Testis (tissue), 3 donors: Measurements from ENCODE around the gene MYBPC2. TPM values are rescaled to one million over a fixed set of nuclear protein-coding genes. Genes with fewer than 3 reads are reported as not detected.

Experiments used
- DNase-seq: peaks from one replicate; pipeline ENCODE4 v3.0.0-alpha.2; 2019
- H3K27ac ChIP-seq, 2 donors: fragments of 200-600 bp; sonication (generic); one replicate each; pipeline ENCODE4 v1.5.1; 2019
- H3K27me3 ChIP-seq: fragments of 200-600 bp; sonication (generic); one replicate; pipeline ENCODE4 v1.5.1; 2019
- H3K36me3 ChIP-seq: fragments of 200-600 bp; sonication (generic); one replicate; pipeline ENCODE4 v1.5.1; 2017; ENCODE audit warnings: low read depth; ENCODE audit errors: missing control alignments
- H3K4me1 ChIP-seq: fragments of 200-600 bp; sonication (generic); one replicate; pipeline ENCODE4 v1.5.1; 2019
- H3K4me3 ChIP-seq, 2 donors: fragments of 200-600 bp; sonication (generic); one replicate each; pipeline ENCODE4 v1.5.1; 2017 to 2019
- H3K9me3 ChIP-seq: fragments of 200-600 bp; sonication (generic); one replicate; pipeline ENCODE4 v1.5.1; 2017
- POLR2A ChIP-seq: fragments of 450-650 bp; IDR thresholded peaks from one replicate; pipeline ENCODE4 v1.6.1; 2017; ENCODE audit warnings: antibody characterized with exemption, mild to moderate bottlenecking, moderate library complexity
- WGBS, 2 donors: methylation state at CpG; one replicate each; pipeline ENCODE4 v1.1.5; 2018; 5-methylcytosine and 5-hydroxymethylcytosine counted together
- intact Hi-C: fragments of 100-400 bp; cut with DNase I; formaldehyde crosslinking; loops from one replicate; pipeline ENCODE4 v1.15.1; 2023; ENCODE audit warnings: low total_unique reads
- polyA plus RNA-seq: library from polyadenylated mRNA; stranded (reverse); fragments of 350-450 nt; fragmentation: Illumina TruSeq; extraction: RNeasy Lipid Tissue Mini Kit (QIAGEN cat#74804); gene quantifications from one replicate; pipeline ENCODE4 v1.2.3, GENCODE V29; 2014; ENCODE audit warnings: low read depth, low replicate concordance; ENCODE audit not compliant: insufficient read depth
- total RNA-seq, 2 donors: library from RNA; depleted of rRNA; stranded (reverse); fragments of >200 nt; gene quantifications; one replicate each; pipeline ENCODE4 v1.2.3, GENCODE V29; 2016
- TF ChIP-seq, protein P1 (sequence below), 3 experiments: fragments of 450-650 bp in 2 of 3; fragments of 200-600 bp in 1 of 3; sonication (generic) in 1 of 3; IDR thresholded peaks; one replicate each; pipeline ENCODE4 v1.5.1; 2016 to 2019; ENCODE audit warnings: antibody characterized with exemption in 3 of 3, mild to moderate bottlenecking in 2 of 3, moderate library complexity in 1 of 3

MYBPC2 gene
- total and polyA plus RNA-seq, 3 donors from 2014 or later, result 0.31 to 3.2 (median 0.63) TPM

- no peaks in the 10 kb centered on the region for H3K27me3 ChIP-seq
- TF ChIP-seq, protein P1, sequence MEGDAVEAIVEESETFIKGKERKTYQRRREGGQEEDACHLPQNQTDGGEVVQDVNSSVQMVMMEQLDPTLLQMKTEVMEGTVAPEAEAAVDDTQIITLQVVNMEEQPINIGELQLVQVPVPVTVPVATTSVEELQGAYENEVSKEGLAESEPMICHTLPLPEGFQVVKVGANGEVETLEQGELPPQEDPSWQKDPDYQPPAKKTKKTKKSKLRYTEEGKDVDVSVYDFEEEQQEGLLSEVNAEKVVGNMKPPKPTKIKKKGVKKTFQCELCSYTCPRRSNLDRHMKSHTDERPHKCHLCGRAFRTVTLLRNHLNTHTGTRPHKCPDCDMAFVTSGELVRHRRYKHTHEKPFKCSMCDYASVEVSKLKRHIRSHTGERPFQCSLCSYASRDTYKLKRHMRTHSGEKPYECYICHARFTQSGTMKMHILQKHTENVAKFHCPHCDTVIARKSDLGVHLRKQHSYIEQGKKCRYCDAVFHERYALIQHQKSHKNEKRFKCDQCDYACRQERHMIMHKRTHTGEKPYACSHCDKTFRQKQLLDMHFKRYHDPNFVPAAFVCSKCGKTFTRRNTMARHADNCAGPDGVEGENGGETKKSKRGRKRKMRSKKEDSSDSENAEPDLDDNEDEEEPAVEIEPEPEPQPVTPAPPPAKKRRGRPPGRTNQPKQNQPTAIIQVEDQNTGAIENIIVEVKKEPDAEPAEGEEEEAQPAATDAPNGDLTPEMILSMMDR (IDR thresholded peaks at IDR 0.05), result no peak
- no peak for TF ChIP-seq POLR2A
- H3K4me3 ChIP-seq, result no peak overlapping the region
- no peak overlapping the region for H3K27ac ChIP-seq
- no peaks in the 10 kb centered on the region for H3K36me3 ChIP-seq
- no peaks in the 10 kb centered on the region for H3K9me3 ChIP-seq
- intact Hi-C loops, result no loop called here
- H3K4me1 ChIP-seq, result no peaks in the 10 kb centered on the region
- no peak for DNase-seq
- WGBS, 2 donors, result 63 to 90% methylated on average over 5 of the region's 5 CpGs
Observed at GRCh38 chr19:50392759-50393158, 39.9 kb upstream of the MYBPC2 start.

DNA sequence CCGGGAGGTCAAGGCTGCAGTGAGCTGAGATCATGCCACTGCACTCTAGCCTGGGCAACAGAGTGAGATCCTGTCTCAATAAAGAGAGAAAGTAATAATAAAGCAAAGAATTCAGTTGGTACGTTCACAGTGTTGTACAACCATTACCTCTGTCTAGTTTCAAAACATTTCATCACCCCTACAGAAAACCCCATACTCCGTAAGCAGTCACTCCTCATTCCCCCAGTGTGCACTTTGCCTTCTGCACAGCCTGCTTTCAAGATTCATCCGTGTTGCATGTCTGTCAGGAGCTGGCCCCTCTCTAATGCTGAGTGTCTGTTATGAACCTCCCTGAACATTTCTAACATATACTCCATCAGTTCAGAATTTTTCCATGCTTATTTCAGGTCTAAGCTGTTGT is 39.1 kb upstream of the MYBPC2 start:
- DNase-seq, result no peak
- intact Hi-C loops, result no loop called here
- no peak for TF ChIP-seq POLR2A
- TF ChIP-seq, protein P1 (IDR thresholded peaks at IDR 0.05), result no peak
- Histone ChIP-seq H3K36me3 (no peaks in the 10 kb centered on the region), H3K9me3 (no peaks in the 10 kb centered on the region), H3K4me1 (no peaks in the 10 kb centered on the region), H3K4me3 (no peak overlapping the region), H3K27me3 (no peaks in the 10 kb centered on the region), H3K27ac (no peak overlapping the region)
- WGBS, 2 donors, result 86 to 94% methylated on average over 4 of the region's 4 CpGs

GRCh38 chr19:50394017-50394416 is 38.7 kb upstream of the MYBPC2 start:
- no peaks in the 10 kb centered on the region for H3K9me3 ChIP-seq
- intact Hi-C loops, result no loop called here
- 71 to 76% methylated on average over 9 of the region's 9 CpGs for WGBS, 2 donors

DNA sequence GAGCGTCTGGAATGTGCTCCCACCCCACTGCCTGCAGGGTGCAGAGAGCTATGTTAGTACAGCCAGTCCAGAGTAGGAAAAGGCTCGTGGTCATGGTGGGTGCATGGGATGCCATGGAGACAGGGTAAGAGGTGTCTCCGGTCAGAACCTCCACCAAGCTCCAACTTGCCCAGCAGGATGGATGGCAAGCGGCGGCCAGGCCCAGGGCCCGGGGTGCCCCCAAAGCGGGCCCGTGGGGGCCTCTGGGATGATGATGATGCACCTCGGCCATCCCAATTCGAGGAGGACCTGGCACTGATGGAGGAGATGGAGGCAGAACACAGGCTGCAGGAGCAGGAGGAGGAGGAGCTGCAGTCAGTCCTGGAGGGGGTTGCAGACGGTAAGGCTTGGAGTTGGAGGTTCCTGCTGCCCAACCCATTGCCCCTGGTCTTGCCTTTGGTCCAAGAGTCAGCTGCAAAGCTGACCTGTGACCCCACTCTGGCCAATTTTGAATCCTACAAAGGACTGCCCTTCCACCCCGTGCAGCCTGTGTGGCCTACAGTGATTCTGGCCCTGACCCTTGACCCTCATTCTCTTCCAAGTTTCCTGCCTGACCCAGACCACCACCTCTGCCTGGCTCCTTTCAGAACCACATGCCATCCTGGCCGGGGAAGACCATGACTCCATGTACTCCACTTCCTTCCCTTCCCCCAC is 33.9 kb upstream of the MYBPC2 start:
- intact Hi-C loops, result no loop called here
- 89 to 91% methylated on average over 13 of the region's 13 CpGs for WGBS, 2 donors
- no peak for DNase-seq
- no peaks in the 10 kb centered on the region for H3K9me3 ChIP-seq
- H3K4me1 ChIP-seq, result no peaks in the 10 kb centered on the region
- no peak overlapping the region for H3K27ac ChIP-seq
- no peak overlapping the region for H3K4me3 ChIP-seq
- TF ChIP-seq, protein P1 (IDR thresholded peaks at IDR 0.05), result no peak
- no peak for TF ChIP-seq POLR2A
- no peaks in the 10 kb centered on the region for H3K36me3 ChIP-seq
- no peaks in the 10 kb centered on the region for H3K27me3 ChIP-seq

More at GRCh38 chr19:50394017-50394416, 38.7 kb upstream of the MYBPC2 start:
- Histone ChIP-seq H3K4me3 (no peak overlapping the region), H3K36me3 (no peaks in the 10 kb centered on the region), H3K27me3 (no peaks in the 10 kb centered on the region), H3K27ac (no peak overlapping the region), H3K4me1 (no peaks in the 10 kb centered on the region)
- no peak for TF ChIP-seq POLR2A
- TF ChIP-seq, protein P1 (IDR thresholded peaks at IDR 0.05), result no peak
- peak; percentile 76 for DNase-seq

- H3K9me3 ChIP-seq, result no peaks in the 10 kb centered on the region
- intact Hi-C loops, result no loop called here
- H3K4me3 ChIP-seq, result no peak overlapping the region
- H3K36me3 ChIP-seq, result no peaks in the 10 kb centered on the region
- H3K27ac ChIP-seq, result no peak overlapping the region
- no peaks in the 10 kb centered on the region for H3K4me1 ChIP-seq
- WGBS, 2 donors, result 96 to 97% methylated on average over 10 of the region's 10 CpGs
- no peak for DNase-seq
- no peak for TF ChIP-seq POLR2A
- TF ChIP-seq, protein P1 (IDR thresholded peaks at IDR 0.05), result no peak
- no peaks in the 10 kb centered on the region for H3K27me3 ChIP-seq
Observed at GRCh38 chr19:50399368-50399745, 33.3 kb upstream of the MYBPC2 start.
